ENCODE measurements around the gene MAPK14. TPM values are rescaled to one million over a fixed set of nuclear protein-coding genes. Genes with fewer than 3 reads are reported as not detected.

The MAPK14 gene
- total and polyA plus RNA-seq, 2 of the 4 experiments (the other 2 are of a cell fraction), result 28.4 to 74.4 TPM

- in situ Hi-C loops (cut with MboI; ENCODE audit: low sequenced_read_pairs) (no loop called here), dilution Hi-C loops (cut with HindIII; ENCODE audit: low sequenced_read_pairs, unreplicated experiment) (no loop called here), intact Hi-C loops (cut with micrococcal nuclease) (no loop called here)
- Histone ChIP-seq H4K8ac (ENCODE audit: low read depth in 2 of 2, low read length in 2 of 2) (no peak overlapping the region), H3K4ac (ENCODE audit: low read depth, low read length) (no peak overlapping the region), H2AK9ac (replicated peaks; ENCODE audit: low read depth, low read length, poor library complexity) (no peak overlapping the region), H2AFZ (replicated peaks; ENCODE audit: low read length, poor library complexity) (no peak overlapping the region), H2BK5ac (ENCODE audit: low read depth, low read length, poor library complexity, severe bottlenecking) (no peak overlapping the region), H4K91ac (ENCODE audit: insufficient read depth, low read depth, low read length) (no peak overlapping the region), H4K20me1 (ENCODE audit: insufficient read depth, low read length) (peaks cover 50% of the 10 kb centered on the region), H2BK120ac (ENCODE audit: low read depth, low read length) (no peak overlapping the region), H3K9me1 (ENCODE audit: insufficient read depth, low read length) (peaks cover 6% of the 10 kb centered on the region), H3K9me3 (ENCODE audit: control insufficient read depth, insufficient read depth, low read length) (no peaks in the 10 kb centered on the region), H3K36me3 (ENCODE audit: control insufficient read depth, insufficient read depth, low read length) (peaks cover 8% of the 10 kb centered on the region), H2BK20ac (ENCODE audit: low read depth, low read length) (no peak overlapping the region), H3K27ac (ENCODE audit: insufficient read depth, low read length) (no peak overlapping the region), H3K27me3 (ENCODE audit: control insufficient read depth, insufficient read depth, low read length) (no peaks in the 10 kb centered on the region), H3K23ac (ENCODE audit: low read depth, low read length) (no peak overlapping the region), H3K18ac (ENCODE audit: low read depth, low read length) (no peak overlapping the region), H2BK15ac (ENCODE audit: low read depth, low read length) (no peak overlapping the region), H3K4me2 (ENCODE audit: low read depth, low read length) (no peak overlapping the region), H3K4me3 (ENCODE audit: insufficient read depth, low read depth, low read length) (no peak overlapping the region), H2AK5ac (ENCODE audit: low read depth, low read length) (no peak overlapping the region), H4K5ac (ENCODE audit: low read depth, low read length) (no peak overlapping the region), H3K14ac (replicated peaks; ENCODE audit: low read depth, low read length) (no peak overlapping the region), H3K56ac (ENCODE audit: extremely low read depth, insufficient read depth, low read length) (no peak overlapping the region), H3K79me1 (ENCODE audit: low read depth in 1 of 2, low read length in 2 of 2) (peaks cover 31 to 79% of the 10 kb centered on the region in 2 experiments), H3K4me1 (ENCODE audit: control insufficient read depth, insufficient read depth, low read length) (peaks cover 9% of the 10 kb centered on the region), H3K9ac (ENCODE audit: low read depth, low read length) (no peak overlapping the region)
- WGBS, 2 experiments (ENCODE audit: extremely low coverage in 2 of 2, insufficient read length in 1 of 2), result 100% methylated on average over 1 of the region's 4 CpGs; no CpG with 5 or more reads in 1 of the 2 experiments
- ATAC-seq (ENCODE audit: low read depth) (no peak), DNase-seq (no peak)
- TF ChIP-seq SMC3 (IDR thresholded peaks at IDR 0.05; ENCODE audit: low read depth, low read length) (no peak), FOS (IDR thresholded peaks at IDR 0.05; ENCODE audit: low read depth, low read length) (no peak), BHLHE40 (IDR thresholded peaks at IDR 0.05; ENCODE audit: low read depth, low read length) (no peak), CHD1 (IDR thresholded peaks at IDR 0.05; ENCODE audit: low read depth, low read length) (no peak), CEBPB (IDR thresholded peaks at IDR 0.05; ENCODE audit: low read depth, low read length) (no peak), RCOR1 (IDR thresholded peaks at IDR 0.05; ENCODE audit: insufficient replicate concordance, low read length) (no peak), ELK1 (IDR thresholded peaks at IDR 0.05; ENCODE audit: borderline replicate concordance, low read depth, low read length) (no peak), RFX5 (IDR thresholded peaks at IDR 0.05; ENCODE audit: low read depth, low read length) (no peak), POLR2A (IDR thresholded peaks at IDR 0.05; ENCODE audit: low read depth, low read length) (no peak), MAZ (IDR thresholded peaks at IDR 0.05; ENCODE audit: borderline replicate concordance, low read depth, low read length) (no peak)
- POLR2A ChIA-PET (ENCODE audit: unreplicated experiment), result no interaction called here
- CTCF ChIA-PET, result no interaction called here
- no TSS peak for BruUV-seq (replicated peaks)
Observed at GRCh38 chr6:36063318-36064060, 35.9 kb downstream of the MAPK14 start.
